ENCODE measurements around the gene CRAT. TPM values are rescaled to one million over a fixed set of nuclear protein-coding genes. Genes with fewer than 3 reads are reported as not detected.
A peak's percentile ranks its signal among the peaks of the same experiment; 100 is the strongest.

The CRAT gene
- total RNA-seq, 1 experiment from 2014 or later = 38.8 TPM

- Histone ChIP-seq H3K27me3 (ENCODE audit: control insufficient read depth, insufficient read depth, low read length) (no peaks in the 10 kb centered on the region), H3K36me3 (ENCODE audit: control insufficient read depth, insufficient read depth, low read length) (no peaks in the 10 kb centered on the region), H3K9me3 (ENCODE audit: control insufficient read depth, insufficient read depth, low read depth, low read length) (no peaks in the 10 kb centered on the region), H3K27ac (ENCODE audit: low read length) (no peak overlapping the region), H3K4me1 (ENCODE audit: control insufficient read depth, insufficient read depth, low read length) (peaks cover 6% of the 10 kb centered on the region), H3K4me3 (ENCODE audit: low read depth in 2 of 2, low read length in 2 of 2) (no peak overlapping the region)
- intact Hi-C loops (cut with micrococcal nuclease; ENCODE audit: unreplicated experiment) (no loop called here), in situ Hi-C loops (cut with HindIII; ENCODE audit: low pct_unique_long_range_greater_than_20kb, low sequenced_read_pairs) (no loop called here)
- POLR2A ChIA-PET = no interaction called here
- ATAC-seq = no peak
- no peak for DNase-seq (ENCODE audit: low read depth, low spot score)
- BruUV-seq (replicated peaks) = no TSS peak
- CTCF ChIA-PET = no interaction called here
- TF ChIP-seq POLR2AphosphoS5 (IDR thresholded peaks at IDR 0.05; ENCODE audit: low read depth, low read length) (no peak), SIN3A (IDR thresholded peaks at IDR 0.05; ENCODE audit: borderline replicate concordance, insufficient read depth, low read depth, low read length) (no peak), REST (IDR thresholded peaks at IDR 0.05; ENCODE audit: insufficient read depth in 1 of 2, low read depth in 2 of 2, low read length in 1 of 2) (no peak), CTCF (IDR thresholded peaks at IDR 0.05) (no peak), TCF7L2 (IDR thresholded peaks at IDR 0.05; ENCODE audit: low read depth, low read length) (no peak)
Measured at GRCh38 chr9:129149442-129149841, 38.8 kb upstream of the CRAT start.

GRCh38 chr9:129148463-129149204 is 38.0 kb upstream of the CRAT start:
- H3K4me3 ChIP-seq (ENCODE audit: low read depth in 2 of 2, low read length in 2 of 2) = no peak overlapping the region
- TSS peak; percentile 70 for BruUV-seq (replicated peaks)
- H3K27me3 ChIP-seq (ENCODE audit: control insufficient read depth, insufficient read depth, low read length) = no peaks in the 10 kb centered on the region
- no peaks in the 10 kb centered on the region for H3K36me3 ChIP-seq (ENCODE audit: control insufficient read depth, insufficient read depth, low read length)
- DNase-seq (ENCODE audit: low read depth, low spot score) (no peak), ATAC-seq (no peak)
- in situ Hi-C loops (cut with HindIII; ENCODE audit: low pct_unique_long_range_greater_than_20kb, low sequenced_read_pairs) = no loop called here
- no peaks in the 10 kb centered on the region for H3K9me3 ChIP-seq (ENCODE audit: control insufficient read depth, insufficient read depth, low read depth, low read length)
- intact Hi-C loops (cut with micrococcal nuclease; ENCODE audit: unreplicated experiment) = no loop called here
- no peak overlapping the region for H3K27ac ChIP-seq (ENCODE audit: low read length)
- TF ChIP-seq REST (IDR thresholded peaks at IDR 0.05; ENCODE audit: insufficient read depth in 1 of 2, low read depth in 2 of 2, low read length in 1 of 2) (no peak), SIN3A (IDR thresholded peaks at IDR 0.05; ENCODE audit: borderline replicate concordance, insufficient read depth, low read depth, low read length) (no peak), CTCF (IDR thresholded peaks at IDR 0.05) (no peak), TCF7L2 (IDR thresholded peaks at IDR 0.05; ENCODE audit: low read depth, low read length) (no peak), POLR2AphosphoS5 (IDR thresholded peaks at IDR 0.05; ENCODE audit: low read depth, low read length) (no peak)
- POLR2A ChIA-PET = no interaction called here
- peaks cover 6% of the 10 kb centered on the region for H3K4me1 ChIP-seq (ENCODE audit: control insufficient read depth, insufficient read depth, low read length)
- CTCF ChIA-PET = no interaction called here
